HL-60 (cell line): ENCODE measurements around the gene CIZ1.

ENCODE experiments used
- DNase-seq, 2 experiments: peaks; one replicate each; pipeline ENCODE4 v3.0.0-alpha.2; 2010 to 2020; ENCODE audit warnings: low read depth in 1 of 2, low spot score in 1 of 2
- H3K27ac ChIP-seq: fragments of 250-450 bp; sonication (Bioruptor Pico); replicated peaks from 2 replicates; pipeline ENCODE4 v1.5.1; 2020; ENCODE audit warnings: mild to moderate bottlenecking, moderate library complexity
- H3K27me3 ChIP-seq: fragments of 250-450 bp; sonication (Bioruptor Pico); 2 replicates; pipeline ENCODE4 v1.5.1; 2021; ENCODE audit warnings: mild to moderate bottlenecking, moderate library complexity; ENCODE audit not compliant: insufficient read depth, poor library complexity, severe bottlenecking
- H3K4me3 ChIP-seq: replicated peaks from 2 replicates; pipeline ENCODE4 v1.5.1; 2011; ENCODE audit warnings: mild to moderate bottlenecking, control low read depth, low read length; ENCODE audit not compliant: insufficient read depth
- GABPA ChIP-seq: IDR thresholded peaks from 2 replicates; pipeline ENCODE4 v1.6.1; 2012; ENCODE audit warnings: low read depth
- POLR2AphosphoS5 ChIP-seq: IDR thresholded peaks from 2 replicates; pipeline ENCODE4 v1.6.1; 2012; ENCODE audit warnings: low read depth
- REST ChIP-seq: IDR thresholded peaks from 2 replicates; pipeline ENCODE4 v1.6.1; 2012; ENCODE audit warnings: low read depth; ENCODE audit not compliant: insufficient replicate concordance
- SPI1 ChIP-seq: IDR thresholded peaks from 2 replicates; pipeline ENCODE4 v1.6.1; 2012; ENCODE audit warnings: low read depth, mild to moderate bottlenecking, borderline replicate concordance
- TF ChIP-seq, protein P1 (sequence below): IDR thresholded peaks from one replicate; pipeline ENCODE4 v1.5.1; 2011; ENCODE audit warnings: low read length, control low read depth, inconsistent platforms; ENCODE audit not compliant: insufficient read depth

CIZ1 gene

GRCh38 chr9:128161215-128161902 lies 30.0 kb downstream of the CIZ1 start:
- TF ChIP-seq GABPA (no peak), SPI1 (no peak), POLR2AphosphoS5 (no peak), REST (no peak)
- TF ChIP-seq, protein P1, sequence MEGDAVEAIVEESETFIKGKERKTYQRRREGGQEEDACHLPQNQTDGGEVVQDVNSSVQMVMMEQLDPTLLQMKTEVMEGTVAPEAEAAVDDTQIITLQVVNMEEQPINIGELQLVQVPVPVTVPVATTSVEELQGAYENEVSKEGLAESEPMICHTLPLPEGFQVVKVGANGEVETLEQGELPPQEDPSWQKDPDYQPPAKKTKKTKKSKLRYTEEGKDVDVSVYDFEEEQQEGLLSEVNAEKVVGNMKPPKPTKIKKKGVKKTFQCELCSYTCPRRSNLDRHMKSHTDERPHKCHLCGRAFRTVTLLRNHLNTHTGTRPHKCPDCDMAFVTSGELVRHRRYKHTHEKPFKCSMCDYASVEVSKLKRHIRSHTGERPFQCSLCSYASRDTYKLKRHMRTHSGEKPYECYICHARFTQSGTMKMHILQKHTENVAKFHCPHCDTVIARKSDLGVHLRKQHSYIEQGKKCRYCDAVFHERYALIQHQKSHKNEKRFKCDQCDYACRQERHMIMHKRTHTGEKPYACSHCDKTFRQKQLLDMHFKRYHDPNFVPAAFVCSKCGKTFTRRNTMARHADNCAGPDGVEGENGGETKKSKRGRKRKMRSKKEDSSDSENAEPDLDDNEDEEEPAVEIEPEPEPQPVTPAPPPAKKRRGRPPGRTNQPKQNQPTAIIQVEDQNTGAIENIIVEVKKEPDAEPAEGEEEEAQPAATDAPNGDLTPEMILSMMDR = no peak
- peak overlapping the region; percentile 95 for H3K4me3 ChIP-seq
- no peak for DNase-seq

DNA sequence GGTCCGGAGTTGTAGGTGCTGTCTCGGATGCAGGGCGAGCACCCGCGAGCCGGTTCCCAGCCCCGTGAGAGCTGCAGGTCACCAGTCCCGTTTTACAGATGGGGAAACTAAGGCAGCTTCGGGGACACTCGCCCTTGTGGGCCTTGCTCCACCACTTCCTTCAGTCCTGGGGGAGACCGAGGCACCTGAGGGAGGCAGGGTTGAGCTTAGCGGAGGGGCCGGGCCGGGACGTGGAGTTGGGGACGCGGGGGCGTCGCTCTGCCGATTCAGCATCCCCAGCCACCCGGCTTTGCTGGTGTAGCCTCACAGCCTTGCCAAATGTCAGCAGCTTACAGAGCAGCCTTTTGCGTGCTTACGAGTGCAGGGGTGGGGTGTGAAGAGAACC lies 30.8 kb downstream of the CIZ1 start:
- H3K27me3 ChIP-seq = no peaks in the 10 kb centered on the region
- peak in 1 of 2 experiments; percentile 33 for DNase-seq
- TF ChIP-seq POLR2AphosphoS5 (no peak), REST (no peak), SPI1 (no peak)
- TF ChIP-seq, protein P1 = no peak
- peak overlapping the region; percentile 95 for H3K4me3 ChIP-seq
- peak overlapping the region; percentile 99 for H3K27ac ChIP-seq

More at GRCh38 chr9:128161215-128161902, 30.0 kb downstream of the CIZ1 start:
- Histone ChIP-seq H3K27ac (no peak overlapping the region), H3K27me3 (no peaks in the 10 kb centered on the region)

DNA sequence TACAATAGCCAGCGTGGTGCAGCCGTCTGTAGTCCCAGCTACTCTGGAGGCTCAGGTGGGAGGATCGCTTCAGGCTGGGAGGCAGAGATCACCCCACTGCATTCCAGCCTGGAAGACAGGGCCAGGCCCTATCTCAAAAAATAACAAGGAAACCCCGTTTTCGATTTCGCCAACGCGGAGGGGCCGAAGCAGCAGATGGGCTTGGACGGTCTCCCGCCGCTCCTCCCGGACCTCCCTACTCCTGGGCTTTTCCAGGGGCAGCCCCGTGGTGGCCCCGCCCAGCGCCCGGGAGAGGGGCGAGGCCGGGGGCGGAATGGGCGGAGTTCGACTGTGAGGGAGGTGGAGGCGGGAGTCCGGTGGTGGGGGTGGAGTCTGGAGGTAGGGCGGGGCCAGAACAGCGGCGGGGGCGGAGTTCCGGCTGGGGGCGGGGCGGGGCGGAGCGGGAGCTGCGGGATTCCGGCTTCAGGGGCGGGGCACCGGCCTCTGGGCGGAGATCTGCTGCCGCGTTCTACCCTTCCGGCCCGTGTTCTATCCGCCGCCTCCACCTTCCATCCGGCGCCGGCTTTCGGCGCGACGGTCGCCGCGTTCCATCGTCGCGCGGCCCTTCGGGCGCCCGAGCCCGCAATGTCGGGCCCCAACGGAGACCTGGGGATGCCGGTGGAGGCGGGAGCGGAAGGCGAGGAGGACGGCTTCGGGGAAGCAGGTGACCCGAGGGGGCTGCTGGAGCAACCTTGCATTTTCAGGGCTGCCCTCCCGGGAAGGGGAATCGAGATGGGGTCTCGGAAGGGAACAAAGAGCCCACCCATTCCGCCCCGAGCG lies 31.4 kb downstream of the CIZ1 start, which contains the start of gene BBLN:
BBLN (plus strand) TSS at position 482 of the 819 bp plus-strand sequence; CDS start at position 625, 143 bp downstream.
- TF ChIP-seq GABPA (peak; percentile 72), SPI1 (no peak)
- Histone ChIP-seq H3K4me3 (peak within 1 kb of the TSS; percentile 95), H3K27me3 (no peaks in the 10 kb centered on the region), H3K27ac (peak within 1 kb of the TSS; percentile 99)
- DNase-seq = peak; percentile 86 to 92

DNA sequence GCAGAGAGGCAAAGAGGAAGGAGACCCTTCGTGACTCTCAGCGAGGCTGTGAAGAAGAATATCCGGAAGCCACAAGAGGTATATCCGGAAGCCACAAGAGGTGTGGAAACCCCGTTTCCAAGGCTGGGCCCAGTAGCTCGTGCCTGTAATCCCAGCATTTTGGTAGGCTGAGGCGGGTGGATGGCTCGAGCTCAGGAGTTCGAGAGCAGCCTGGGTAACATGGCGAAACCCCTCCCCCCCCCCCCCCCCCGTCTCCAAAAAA lies 31.9 kb downstream of the CIZ1 start:
- DNase-seq = peak; percentile 96 to 98
- Histone ChIP-seq H3K4me3 (peak overlapping the region; percentile 95), H3K27ac (peak overlapping the region; percentile 99), H3K27me3 (no peaks in the 10 kb centered on the region)
- TF ChIP-seq POLR2AphosphoS5 = peak; percentile 63; the same call in 1 of the 2 replicates
- 0 out of 2 replicates have a peak, but pooled peaks have one; percentile 23 for TF ChIP-seq SPI1
- TF ChIP-seq, protein P1 = no peak
- TF ChIP-seq GABPA = peak; percentile 71
- peak; percentile 44 for TF ChIP-seq REST
